ENCODE results near the gene FKTN.

The FKTN gene

DNA sequence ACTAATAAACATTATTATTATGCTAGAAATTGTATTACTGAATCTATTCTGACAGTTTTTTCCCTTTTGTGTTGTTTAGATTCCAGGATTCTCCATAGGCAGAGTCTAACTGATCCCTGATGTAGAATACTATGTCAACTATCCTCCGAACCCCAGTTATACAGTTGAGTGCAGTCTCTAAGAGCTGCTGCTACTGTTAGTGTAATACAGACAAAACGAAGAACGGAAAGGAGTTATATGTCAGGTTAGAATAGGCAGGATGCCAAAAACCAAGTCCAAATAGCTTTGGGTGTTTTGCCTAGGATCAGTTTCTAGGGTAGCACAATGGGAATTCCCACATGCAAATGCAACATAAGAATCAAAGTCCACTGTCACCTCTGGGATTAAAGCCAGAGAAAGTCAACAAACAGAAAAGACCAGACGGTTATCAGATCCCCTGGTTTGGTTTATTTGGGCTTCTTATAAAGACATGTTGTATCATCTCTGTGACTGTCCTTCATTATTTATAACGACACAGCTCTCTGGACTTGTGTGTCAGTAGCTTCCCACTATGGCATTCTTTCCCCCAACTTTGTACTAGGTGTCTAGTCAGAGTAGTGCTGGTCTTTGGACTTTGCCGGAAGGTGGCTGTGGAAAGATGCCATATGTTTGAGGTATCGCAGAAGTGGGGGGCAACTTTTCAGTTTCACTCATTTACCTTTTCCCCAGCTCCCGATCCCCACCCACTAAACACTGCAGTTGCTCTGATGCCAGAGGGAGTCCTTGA lies 121.5 kb downstream of the FKTN start:
- no peak overlapping the region for H3K4me3 ChIP-seq (ENCODE audit: low read length)
- no peak for TF ChIP-seq ZNF274 (IDR thresholded peaks at IDR 0.05; ENCODE audit: low read depth, low read length)

DNA sequence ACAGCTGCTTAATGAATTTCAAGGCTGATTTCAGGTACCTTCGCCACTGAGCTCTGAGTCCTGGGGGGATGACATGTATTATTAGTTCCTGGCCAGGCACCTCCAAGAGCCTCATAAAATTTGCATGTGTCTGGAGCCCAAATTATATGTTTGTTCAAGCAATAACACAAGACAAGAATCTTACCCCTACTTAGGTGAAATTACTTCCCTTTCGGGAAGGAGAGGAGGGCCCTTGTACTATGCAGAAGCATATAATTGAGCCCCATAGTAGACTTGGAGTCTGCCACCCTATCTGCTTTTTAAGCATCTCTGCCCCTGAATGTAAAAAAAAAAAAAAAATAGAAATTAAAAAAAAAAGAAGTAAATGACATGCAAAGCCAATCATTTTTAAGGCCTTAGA lies 123.4 kb downstream of the FKTN start:
- TF ChIP-seq ZNF274 (IDR thresholded peaks at IDR 0.05; ENCODE audit: low read depth, low read length), result no peak

DNA sequence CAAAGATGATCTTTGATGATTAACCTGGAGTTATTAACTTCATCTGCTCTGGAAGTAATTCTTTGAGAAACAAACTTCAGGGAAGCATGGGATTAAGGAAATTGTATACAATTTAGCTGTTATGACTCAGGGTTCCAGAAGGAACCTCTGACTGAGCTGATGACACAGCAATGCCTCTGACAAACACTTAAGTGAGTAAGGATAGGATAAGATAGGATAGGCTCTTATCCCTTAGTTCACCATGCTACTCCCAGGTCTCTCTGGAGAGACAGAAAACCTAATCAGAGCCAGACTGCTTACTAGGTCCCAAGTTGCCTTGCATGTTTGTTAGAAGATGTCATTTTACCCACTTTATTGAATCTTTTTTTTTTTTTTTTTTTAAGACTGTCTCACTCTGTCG lies 123.8 kb downstream of the FKTN start:
- H3K4me3 ChIP-seq (ENCODE audit: low read length), result no peak overlapping the region
- no peak for TF ChIP-seq ZNF274 (IDR thresholded peaks at IDR 0.05; ENCODE audit: low read depth, low read length)

More for the DNA sequence above, 123.4 kb downstream of the FKTN start:
- no peak overlapping the region for H3K4me3 ChIP-seq (ENCODE audit: low read length)

DNA sequence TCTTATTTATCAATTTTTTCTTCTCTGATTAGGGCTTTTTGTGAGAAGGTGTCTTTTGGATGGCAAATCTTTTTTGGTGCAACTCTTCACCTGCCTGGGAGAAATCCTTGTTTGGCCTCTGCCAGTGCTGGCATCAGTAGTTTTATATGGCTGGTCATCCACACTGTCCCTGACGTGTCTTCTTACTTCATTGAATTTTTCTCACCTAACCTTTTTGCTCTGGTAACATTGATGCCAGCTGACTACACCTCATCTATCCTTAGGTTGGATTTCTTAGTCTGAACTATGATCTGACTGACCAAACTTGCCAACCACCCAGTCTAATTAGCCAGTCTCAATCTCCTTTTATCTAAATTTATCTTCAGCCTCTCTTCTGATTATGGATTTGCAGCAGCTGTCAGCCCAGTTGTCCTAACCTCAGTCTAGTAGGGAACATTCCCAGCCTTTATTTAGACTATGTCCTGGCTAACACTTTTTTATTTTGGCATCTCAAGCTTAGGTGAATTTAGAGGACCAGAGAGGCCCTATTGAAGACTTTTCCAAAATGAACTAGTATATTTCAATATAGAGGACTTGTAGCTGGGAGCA lies 125.9 kb downstream of the FKTN start:
- H3K4me3 ChIP-seq (ENCODE audit: low read length), result no peak overlapping the region
- TF ChIP-seq ZNF274 (IDR thresholded peaks at IDR 0.05; ENCODE audit: low read depth, low read length), result no peak

DNA sequence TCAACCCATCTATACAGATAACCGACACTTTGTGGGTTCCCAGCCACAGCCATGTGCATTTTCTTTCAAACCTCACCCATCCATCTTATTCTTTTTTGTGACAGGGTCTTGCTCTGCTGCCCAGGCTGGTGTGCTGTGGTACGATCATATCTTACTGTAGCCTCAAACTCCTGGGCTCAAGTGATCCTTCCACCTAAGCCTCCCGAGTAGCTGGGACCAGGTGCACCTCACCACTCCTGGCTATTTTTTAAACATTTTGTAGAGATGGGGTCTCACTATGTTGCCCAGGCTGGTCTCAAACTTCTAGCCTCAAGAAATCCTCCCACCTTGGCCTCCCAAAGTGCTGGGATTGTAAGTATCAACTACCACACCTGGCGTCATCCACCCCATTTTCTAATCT lies 129.0 kb downstream of the FKTN start:
- no peak overlapping the region for H3K4me3 ChIP-seq (ENCODE audit: low read length)
- TF ChIP-seq ZNF274 (IDR thresholded peaks at IDR 0.05; ENCODE audit: low read depth, low read length), result no peak
